Neural cell (in vitro differentiated cells): ENCODE measurements around the gene SGPP2. TPM values are rescaled to one million over a fixed set of nuclear protein-coding genes. Genes with fewer than 3 reads are reported as not detected.

Experiments used
- H2AFZ ChIP-seq: fragments of 200-600, 300-800 bp; sonication (generic), shearing (Covaris generic); 2 replicates; pipeline ENCODE4 v1.6.0; 2014; ENCODE audit warnings: low read depth, mild to moderate bottlenecking, antibody characterized with exemption, low read length, moderate library complexity
- H3F3A ChIP-seq: fragments of 200-600 bp; shearing (Covaris generic); 2 replicates; pipeline ENCODE4 v1.6.1; 2016; ENCODE audit warnings: mild to moderate bottlenecking, moderate library complexity, mixed read lengths, antibody characterized with exemption, low read length; ENCODE audit not compliant: insufficient read depth, poor library complexity, severe bottlenecking
- H3K27ac ChIP-seq: fragments of 200-600, 300-800 bp; sonication (generic), shearing (Covaris generic); 2 replicates; pipeline ENCODE4 v1.5.1; 2014; ENCODE audit warnings: mild to moderate bottlenecking, low read length, moderate library complexity
- H3K27me3 ChIP-seq: fragments of 300-800, 200-600 bp; sonication (generic), shearing (Covaris generic); 2 replicates; pipeline ENCODE4 v1.6.0; 2014; ENCODE audit warnings: mild to moderate bottlenecking, low read depth, low read length, moderate library complexity; ENCODE audit not compliant: insufficient read depth
- H3K36me3 ChIP-seq: fragments of 300-800, 200-600 bp; sonication (generic), shearing (Covaris generic); 2 replicates; pipeline ENCODE4 v1.5.1; 2014; ENCODE audit warnings: mild to moderate bottlenecking, antibody characterized with exemption, low read length, moderate library complexity; ENCODE audit not compliant: insufficient read depth
- H3K4me2 ChIP-seq: fragments of 300-800, 200-600 bp; sonication (generic), shearing (Covaris generic); 2 replicates; pipeline ENCODE4 v1.6.0; 2014; ENCODE audit warnings: mild to moderate bottlenecking, low read length
- H3K4me3 ChIP-seq: fragments of 300-800, 200-600 bp; sonication (generic), shearing (Covaris generic); 2 replicates; pipeline ENCODE4 v1.5.1; 2014; ENCODE audit warnings: mild to moderate bottlenecking, low read length, moderate library complexity
- H3K79me2 ChIP-seq: fragments of 200-600 bp; shearing (Covaris generic); replicated peaks from 2 replicates; pipeline ENCODE4 v1.6.0; 2014; ENCODE audit warnings: mild to moderate bottlenecking, low read length, moderate library complexity; ENCODE audit not compliant: insufficient read depth
- H3K9ac ChIP-seq: fragments of 300-800, 200-600 bp; sonication (generic), shearing (Covaris generic); 2 replicates; pipeline ENCODE4 v1.6.1; 2016; ENCODE audit warnings: mild to moderate bottlenecking, low read length, mixed read lengths
- H3K9me2 ChIP-seq: fragments of 200-600 bp; shearing (Covaris generic); 2 replicates; pipeline ENCODE4 v1.6.1; 2016; ENCODE audit warnings: mild to moderate bottlenecking, low read length, mixed read lengths; ENCODE audit not compliant: insufficient read depth
- H3K9me3 ChIP-seq: fragments of 200-600, 300-800 bp; sonication (generic), shearing (Covaris generic); 2 replicates; pipeline ENCODE4 v1.6.1; 2016; ENCODE audit warnings: mild to moderate bottlenecking, mixed run types, low read length, moderate library complexity, mixed read lengths
- H4K20me1 ChIP-seq: fragments of 200-600 bp; shearing (Covaris generic); 2 replicates; pipeline ENCODE4 v1.6.1; 2016; ENCODE audit warnings: mild to moderate bottlenecking, mixed run types; ENCODE audit not compliant: insufficient read depth
- CTCF ChIP-seq: fragments of 450-650 bp; IDR thresholded peaks from 2 replicates; pipeline ENCODE4 v1.5.1; 2014; ENCODE audit warnings: antibody characterized with exemption, mild to moderate bottlenecking, moderate library complexity; ENCODE audit not compliant: poor library complexity, severe bottlenecking
- EP300 ChIP-seq: fragments of 450-650 bp; conservative IDR thresholded peaks from 2 replicates; pipeline ENCODE4 v1.6.1; 2014; ENCODE audit warnings: antibody characterized with exemption, mild to moderate bottlenecking, moderate library complexity; ENCODE audit not compliant: poor library complexity, severe bottlenecking
- EZH2 ChIP-seq: fragments of 200-600, 300-800 bp; shearing (Covaris generic), sonication (generic); IDR thresholded peaks from 2 replicates; pipeline ENCODE4 v1.6.1; 2014; ENCODE audit warnings: antibody characterized with exemption, low read length, borderline replicate concordance, mild to moderate bottlenecking; ENCODE audit not compliant: insufficient read depth, poor library complexity, severe bottlenecking
- MXI1 ChIP-seq: fragments of 450-650 bp; conservative IDR thresholded peaks from 2 replicates; pipeline ENCODE4 v1.6.1; 2014; ENCODE audit warnings: antibody characterized with exemption, mild to moderate bottlenecking; ENCODE audit not compliant: poor library complexity, severe bottlenecking
- POLR2AphosphoS5 ChIP-seq: IDR thresholded peaks from 2 replicates; pipeline ENCODE4 v1.6.1; 2012
- RAD21 ChIP-seq: fragments of 450-650 bp; conservative IDR thresholded peaks from 2 replicates; pipeline ENCODE4 v1.6.1; 2014; ENCODE audit warnings: antibody characterized with exemption, mild to moderate bottlenecking, moderate library complexity
- REST ChIP-seq: IDR thresholded peaks from 2 replicates; pipeline ENCODE4 v1.6.1; 2012; ENCODE audit warnings: borderline replicate concordance
- SMC3 ChIP-seq: fragments of 450-650 bp; conservative IDR thresholded peaks from 2 replicates; pipeline ENCODE4 v1.6.1; 2014; ENCODE audit warnings: antibody characterized with exemption, mild to moderate bottlenecking, moderate library complexity; ENCODE audit not compliant: poor library complexity
- TAF1 ChIP-seq: IDR thresholded peaks from 2 replicates; pipeline ENCODE4 v1.6.1; 2012; ENCODE audit warnings: low read depth
- polyA plus RNA-seq: library from polyadenylated mRNA; depleted of rRNA; stranded (reverse); fragments of >200 nt; gene quantifications from 2 replicates; pipeline ENCODE4 v1.2.3, GENCODE V29; 2014

Gene SGPP2
- polyA plus RNA-seq, 1 donor from 2014 or later: 0.38 TPM

GRCh38 chr2:222575618-222576017, 151.3 kb downstream of the SGPP2 start:
- no peaks in the 10 kb centered on the region for H3K36me3 ChIP-seq
- no peaks in the 10 kb centered on the region for H3K9me2 ChIP-seq
- no peak for TF ChIP-seq TAF1
- TF ChIP-seq SMC3: no peak
- no peak for TF ChIP-seq CTCF
- TF ChIP-seq MXI1: no peak
- no peak for TF ChIP-seq EP300
- no peak for TF ChIP-seq EZH2
- TF ChIP-seq REST: no peak
- TF ChIP-seq POLR2AphosphoS5: no peak
- no peak for TF ChIP-seq RAD21
- H2AFZ ChIP-seq: no peak overlapping the region
- H3K27me3 ChIP-seq: no peaks in the 10 kb centered on the region
- no peaks in the 10 kb centered on the region for H3F3A ChIP-seq
- no peak overlapping the region for H3K4me2 ChIP-seq
- no peak overlapping the region for H3K4me3 ChIP-seq
- H3K9ac ChIP-seq: no peak overlapping the region
- no peak overlapping the region for H3K27ac ChIP-seq
- no peaks in the 10 kb centered on the region for H4K20me1 ChIP-seq
- H3K9me3 ChIP-seq: no peaks in the 10 kb centered on the region
- no peaks in the 10 kb centered on the region for H3K79me2 ChIP-seq

- no peaks in the 10 kb centered on the region for H3K36me3 ChIP-seq
- H3K9me2 ChIP-seq: no peaks in the 10 kb centered on the region
- TF ChIP-seq EP300 (no peak), POLR2AphosphoS5 (no peak)
- H2AFZ ChIP-seq: no peak overlapping the region
- no peaks in the 10 kb centered on the region for H3F3A ChIP-seq
- H3K27ac ChIP-seq: no peak overlapping the region
- H3K4me3 ChIP-seq: no peak overlapping the region
- H3K27me3 ChIP-seq: no peaks in the 10 kb centered on the region
- no peaks in the 10 kb centered on the region for H3K9me3 ChIP-seq
- no peaks in the 10 kb centered on the region for H4K20me1 ChIP-seq
- no peaks in the 10 kb centered on the region for H3K79me2 ChIP-seq
- no peak overlapping the region for H3K9ac ChIP-seq
- no peak overlapping the region for H3K4me2 ChIP-seq
Observed at GRCh38 chr2:222576171-222577081, 152.1 kb downstream of the SGPP2 start.
